GM12873 (cell line): Measurements from ENCODE around the gene CFAP53.

Experiments used
- TF ChIP-seq, protein P1 (sequence below): IDR thresholded peaks from 2 replicates; pipeline ENCODE4 v1.5.1; 2012; ENCODE audit warnings: low read depth, mild to moderate bottlenecking, moderate library complexity, low read length, control low read depth; ENCODE audit not compliant: insufficient read depth; ENCODE audit errors: missing control alignments

CFAP53 gene

DNA sequence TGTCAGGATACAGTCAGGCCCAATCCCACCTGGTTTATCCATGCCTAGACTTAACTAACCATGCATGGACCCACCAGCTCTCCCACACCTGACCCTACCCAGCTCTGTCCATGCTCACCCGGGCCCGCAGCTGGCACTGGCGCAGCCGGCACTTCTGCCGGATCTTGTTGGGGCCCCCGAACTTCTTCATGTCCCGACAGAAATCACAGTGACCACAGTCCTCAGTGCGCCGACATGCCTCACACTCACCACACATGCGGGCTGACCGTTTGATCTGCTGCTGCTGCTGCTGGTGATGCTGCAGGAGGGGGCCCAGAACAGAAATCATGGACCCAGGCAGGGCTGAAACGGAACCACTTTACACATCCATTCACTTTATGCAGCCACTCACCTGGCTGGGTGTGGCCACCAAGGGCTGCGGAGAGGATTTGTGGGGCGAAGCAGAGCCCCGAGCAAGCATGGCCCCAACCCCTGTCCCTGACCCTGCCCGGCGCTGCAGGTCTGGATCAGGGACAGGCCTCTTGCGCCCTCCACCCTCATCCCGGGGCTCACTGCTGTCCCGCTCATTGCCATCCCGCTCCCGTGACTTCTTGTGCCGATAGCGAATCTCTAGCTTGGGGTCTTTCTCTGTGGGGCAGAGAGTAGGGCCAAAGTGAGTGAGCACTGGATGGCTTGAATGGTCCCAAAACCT, 19.5 kb upstream of the CFAP53 start:
- TF ChIP-seq, protein P1, sequence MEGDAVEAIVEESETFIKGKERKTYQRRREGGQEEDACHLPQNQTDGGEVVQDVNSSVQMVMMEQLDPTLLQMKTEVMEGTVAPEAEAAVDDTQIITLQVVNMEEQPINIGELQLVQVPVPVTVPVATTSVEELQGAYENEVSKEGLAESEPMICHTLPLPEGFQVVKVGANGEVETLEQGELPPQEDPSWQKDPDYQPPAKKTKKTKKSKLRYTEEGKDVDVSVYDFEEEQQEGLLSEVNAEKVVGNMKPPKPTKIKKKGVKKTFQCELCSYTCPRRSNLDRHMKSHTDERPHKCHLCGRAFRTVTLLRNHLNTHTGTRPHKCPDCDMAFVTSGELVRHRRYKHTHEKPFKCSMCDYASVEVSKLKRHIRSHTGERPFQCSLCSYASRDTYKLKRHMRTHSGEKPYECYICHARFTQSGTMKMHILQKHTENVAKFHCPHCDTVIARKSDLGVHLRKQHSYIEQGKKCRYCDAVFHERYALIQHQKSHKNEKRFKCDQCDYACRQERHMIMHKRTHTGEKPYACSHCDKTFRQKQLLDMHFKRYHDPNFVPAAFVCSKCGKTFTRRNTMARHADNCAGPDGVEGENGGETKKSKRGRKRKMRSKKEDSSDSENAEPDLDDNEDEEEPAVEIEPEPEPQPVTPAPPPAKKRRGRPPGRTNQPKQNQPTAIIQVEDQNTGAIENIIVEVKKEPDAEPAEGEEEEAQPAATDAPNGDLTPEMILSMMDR, result no peak

DNA sequence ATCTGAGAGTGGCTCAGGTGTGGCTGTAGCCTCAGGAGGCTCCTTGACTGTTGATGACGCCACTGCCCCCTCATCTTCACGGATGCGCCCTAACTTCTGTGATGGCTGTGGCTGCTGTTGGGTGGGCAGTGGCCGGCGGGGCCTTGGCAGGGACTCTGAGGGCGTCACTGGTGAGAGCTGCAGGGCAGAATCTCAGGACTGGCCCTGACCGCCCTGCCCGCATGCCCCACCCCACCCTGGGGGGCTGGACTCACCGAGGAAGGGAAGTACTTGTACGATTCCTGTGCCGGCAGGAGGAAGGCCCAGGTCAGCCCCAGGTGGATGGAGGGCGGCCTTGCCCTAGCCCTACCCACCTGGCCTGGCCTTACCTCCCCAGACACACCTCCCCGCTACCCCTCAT, 18.8 kb upstream of the CFAP53 start:
- TF ChIP-seq, protein P1, result no peak

DNA sequence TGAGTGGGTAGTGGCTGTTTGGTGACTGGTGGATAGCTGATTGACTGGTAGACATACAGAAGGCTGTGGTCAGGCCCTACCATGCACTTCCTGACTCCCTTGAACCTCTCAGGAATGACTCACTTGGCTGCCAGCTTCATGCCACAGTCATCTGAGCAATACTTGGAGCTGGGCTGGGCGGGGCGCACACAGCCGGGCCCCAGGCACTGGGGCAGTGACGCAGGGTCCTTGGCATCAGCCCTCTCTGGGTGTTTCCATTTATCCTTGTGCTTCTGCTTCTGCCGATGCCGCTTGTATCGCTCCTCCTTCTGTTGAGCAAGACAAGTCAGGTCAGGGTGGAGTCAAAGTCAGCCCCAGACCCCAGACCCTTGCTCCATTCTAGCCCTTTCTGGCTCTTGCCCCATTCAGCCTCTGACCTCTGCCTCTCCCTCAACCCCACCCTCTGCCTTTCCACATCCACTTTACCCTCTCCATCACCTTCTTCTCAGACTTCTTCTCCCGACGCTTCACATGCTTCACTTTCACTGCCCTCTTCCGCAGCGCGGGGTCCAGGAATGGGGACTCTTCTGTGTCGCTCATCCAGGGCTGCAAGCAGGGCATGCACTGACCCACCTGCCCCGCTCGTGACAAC, 18.1 kb upstream of the CFAP53 start:
- TF ChIP-seq, protein P1, result no peak

DNA sequence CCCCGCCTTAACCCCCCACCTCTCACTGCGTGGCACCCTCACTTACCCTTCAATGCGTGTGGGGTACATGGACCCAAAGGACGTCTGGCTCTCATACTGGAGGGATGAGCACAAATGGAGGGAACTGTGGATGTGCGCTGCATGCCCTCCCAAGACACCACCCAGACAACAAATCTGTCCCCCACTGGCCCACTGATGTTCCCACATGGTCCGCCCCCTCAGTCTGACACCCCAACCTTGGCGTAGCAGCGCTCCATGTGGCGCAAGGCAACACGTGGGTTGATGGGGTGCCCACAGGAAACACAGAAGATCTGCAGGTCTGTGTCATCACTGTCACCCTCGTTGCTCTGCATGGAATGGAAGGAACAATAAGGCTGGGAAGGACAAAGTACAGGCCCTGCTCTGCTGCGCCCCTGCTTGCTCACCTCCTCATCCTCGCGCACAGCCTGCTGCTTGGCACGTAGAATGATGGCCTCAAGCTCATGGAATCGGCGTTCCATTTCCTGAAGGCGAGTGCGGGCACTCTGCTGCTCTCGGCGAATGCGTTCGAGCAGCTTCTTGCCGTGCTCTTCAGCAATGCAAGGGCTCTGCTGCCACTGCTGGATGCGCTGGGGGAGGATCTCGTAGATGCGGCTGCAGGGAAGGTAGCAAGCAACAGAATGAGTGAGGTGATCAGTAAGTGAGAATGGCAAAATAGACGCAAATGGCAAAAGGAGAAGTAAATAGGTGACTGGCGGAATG, 17.3 kb upstream of the CFAP53 start:
- TF ChIP-seq, protein P1, result no peak

DNA sequence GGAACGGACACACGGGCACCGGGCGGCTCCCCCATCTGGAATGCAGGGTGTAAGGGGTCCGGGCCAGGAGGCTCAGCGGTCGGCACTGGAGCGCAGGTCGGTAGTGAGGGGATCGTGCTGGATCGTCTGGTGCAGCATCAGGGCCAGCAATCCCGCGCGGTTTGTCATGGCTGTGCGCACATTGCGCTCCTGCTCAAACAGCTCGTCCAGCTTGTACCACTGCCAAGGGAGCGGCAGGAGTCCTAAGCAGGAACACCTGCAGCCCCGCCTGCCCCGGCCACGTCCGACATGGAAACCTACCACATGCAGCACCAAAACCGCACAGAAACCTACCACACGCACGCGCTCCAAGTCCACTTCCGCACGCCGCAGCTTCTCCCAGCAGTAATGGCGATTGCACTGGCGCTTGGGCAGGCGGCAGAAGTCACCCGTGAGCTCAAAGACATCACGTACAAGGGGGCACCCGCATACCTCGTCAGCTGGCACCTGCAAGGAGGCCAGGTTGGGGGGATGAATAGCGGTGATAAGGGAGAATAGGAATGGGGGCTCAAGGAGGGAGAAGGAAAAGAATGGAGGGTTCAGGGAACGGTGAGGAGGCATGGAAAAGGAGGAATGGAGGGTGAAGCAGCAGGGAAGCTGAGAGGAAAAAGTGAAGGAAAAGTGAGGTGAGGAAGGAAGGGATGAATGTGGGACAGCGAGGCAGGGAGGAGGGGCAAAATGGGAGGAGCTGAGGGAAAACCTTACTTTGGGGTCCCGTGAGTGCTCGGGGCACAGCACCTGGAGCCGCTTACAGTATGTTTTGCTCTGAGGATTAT, 16.4 kb upstream of the CFAP53 start:
- TF ChIP-seq, protein P1, result no peak

DNA sequence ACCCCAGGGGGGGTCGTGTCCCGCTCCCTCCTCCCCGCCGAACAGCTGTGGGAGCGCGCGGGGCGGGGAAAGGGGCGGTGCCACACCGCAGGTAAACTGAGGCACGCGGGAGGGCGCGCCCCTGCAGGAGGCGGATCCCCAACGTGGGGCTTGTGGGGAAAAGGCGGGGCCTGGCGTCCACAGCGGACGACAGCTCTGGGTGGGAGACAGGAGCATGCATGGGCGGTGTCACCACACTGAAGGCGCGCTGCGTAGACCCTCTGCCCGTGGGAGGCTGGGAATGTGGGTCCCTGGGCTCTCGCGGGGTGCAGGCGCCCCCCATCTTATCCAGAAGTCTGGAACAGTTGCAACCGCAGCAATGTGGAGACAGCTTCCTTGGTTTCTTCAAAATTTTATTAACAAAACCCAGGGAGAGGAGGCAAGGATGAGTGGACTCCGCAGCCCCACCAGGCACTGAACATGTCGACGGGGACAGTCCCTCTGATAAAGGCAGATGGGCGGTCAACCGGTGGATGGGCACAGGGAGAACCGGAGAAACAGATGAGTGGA, 15.8 kb upstream of the CFAP53 start:
- TF ChIP-seq, protein P1, result no peak
